Measurements from ENCODE around the gene VGLL2.

Gene VGLL2

GRCh38 chr6:117267054-117267347 lies 1.6 kb downstream of the VGLL2 start:
- Histone ChIP-seq H4K20me1 (ENCODE audit: control insufficient read depth, insufficient read depth, low read depth, low read length) (no peaks in the 10 kb centered on the region), H3K79me2 (ENCODE audit: control insufficient read depth, low read length) (no peaks in the 10 kb centered on the region), H3K27me3 (ENCODE audit: control insufficient read depth, low read length) (peaks cover 16% of the 10 kb centered on the region; the same call in 1 of the 2 replicates), H3K27ac (ENCODE audit: low read depth, low read length) (no peak overlapping the region), H3K4me1 (ENCODE audit: control insufficient read depth, low read length) (no peaks in the 10 kb centered on the region), H3K4me3 (ENCODE audit: low read length) (no peak overlapping the region), H3K9me3 (ENCODE audit: control insufficient read depth, insufficient read depth, low read length) (no peaks in the 10 kb centered on the region), H3K9me2 (replicated peaks; ENCODE audit: control insufficient read depth, low read length) (no peaks in the 10 kb centered on the region), H3K4me2 (ENCODE audit: low read length) (no peak overlapping the region), H3F3A (ENCODE audit: control insufficient read depth, insufficient read depth) (no peaks in the 10 kb centered on the region), H3K36me3 (ENCODE audit: control insufficient read depth, low read length) (no peaks in the 10 kb centered on the region)
- no peak for TF ChIP-seq EZH2phosphoT487 (IDR thresholded peaks at IDR 0.05; ENCODE audit: borderline replicate concordance, low read length)

GRCh38 chr6:117267766-117268534 lies 2.6 kb downstream of the VGLL2 start:
- H4K20me1 ChIP-seq (ENCODE audit: control insufficient read depth, insufficient read depth, low read depth, low read length): no peaks in the 10 kb centered on the region
- TF ChIP-seq EZH2phosphoT487 (IDR thresholded peaks at IDR 0.05; ENCODE audit: borderline replicate concordance, low read length): no peak
- TF ChIP-seq, protein P1, sequence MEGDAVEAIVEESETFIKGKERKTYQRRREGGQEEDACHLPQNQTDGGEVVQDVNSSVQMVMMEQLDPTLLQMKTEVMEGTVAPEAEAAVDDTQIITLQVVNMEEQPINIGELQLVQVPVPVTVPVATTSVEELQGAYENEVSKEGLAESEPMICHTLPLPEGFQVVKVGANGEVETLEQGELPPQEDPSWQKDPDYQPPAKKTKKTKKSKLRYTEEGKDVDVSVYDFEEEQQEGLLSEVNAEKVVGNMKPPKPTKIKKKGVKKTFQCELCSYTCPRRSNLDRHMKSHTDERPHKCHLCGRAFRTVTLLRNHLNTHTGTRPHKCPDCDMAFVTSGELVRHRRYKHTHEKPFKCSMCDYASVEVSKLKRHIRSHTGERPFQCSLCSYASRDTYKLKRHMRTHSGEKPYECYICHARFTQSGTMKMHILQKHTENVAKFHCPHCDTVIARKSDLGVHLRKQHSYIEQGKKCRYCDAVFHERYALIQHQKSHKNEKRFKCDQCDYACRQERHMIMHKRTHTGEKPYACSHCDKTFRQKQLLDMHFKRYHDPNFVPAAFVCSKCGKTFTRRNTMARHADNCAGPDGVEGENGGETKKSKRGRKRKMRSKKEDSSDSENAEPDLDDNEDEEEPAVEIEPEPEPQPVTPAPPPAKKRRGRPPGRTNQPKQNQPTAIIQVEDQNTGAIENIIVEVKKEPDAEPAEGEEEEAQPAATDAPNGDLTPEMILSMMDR (IDR thresholded peaks at IDR 0.05; ENCODE audit: low read depth, low read length, poor library complexity, severe bottlenecking): no peak
- no peaks in the 10 kb centered on the region for H3K9me2 ChIP-seq (replicated peaks; ENCODE audit: control insufficient read depth, low read length)
- no peaks in the 10 kb centered on the region for H3K9me3 ChIP-seq (ENCODE audit: control insufficient read depth, insufficient read depth, low read length)
- peaks cover 16% of the 10 kb centered on the region for H3K27me3 ChIP-seq (ENCODE audit: control insufficient read depth, low read length)
- no peak overlapping the region for H3K27ac ChIP-seq (ENCODE audit: low read depth, low read length)
- H3K79me2 ChIP-seq (ENCODE audit: control insufficient read depth, low read length): no peaks in the 10 kb centered on the region
- H3K36me3 ChIP-seq (ENCODE audit: control insufficient read depth, low read length): no peaks in the 10 kb centered on the region
- no peak overlapping the region for H3K4me3 ChIP-seq (ENCODE audit: low read length)
- no peaks in the 10 kb centered on the region for H3K4me1 ChIP-seq (ENCODE audit: control insufficient read depth, low read length)
- no peak overlapping the region for H3K4me2 ChIP-seq (ENCODE audit: low read length)
- H3F3A ChIP-seq (ENCODE audit: control insufficient read depth, insufficient read depth): no peaks in the 10 kb centered on the region

- Histone ChIP-seq H3F3A (ENCODE audit: control insufficient read depth, insufficient read depth) (no peaks in the 10 kb centered on the region), H3K79me2 (ENCODE audit: control insufficient read depth, low read length) (no peaks in the 10 kb centered on the region), H3K4me2 (ENCODE audit: low read length) (no peak overlapping the region), H3K4me1 (ENCODE audit: control insufficient read depth, low read length) (no peaks in the 10 kb centered on the region), H3K27me3 (ENCODE audit: control insufficient read depth, low read length) (peaks cover 16% of the 10 kb centered on the region), H3K36me3 (ENCODE audit: control insufficient read depth, low read length) (no peaks in the 10 kb centered on the region), H3K9me3 (ENCODE audit: control insufficient read depth, insufficient read depth, low read length) (no peaks in the 10 kb centered on the region), H4K20me1 (ENCODE audit: control insufficient read depth, insufficient read depth, low read depth, low read length) (no peaks in the 10 kb centered on the region), H3K4me3 (ENCODE audit: low read length) (no peak overlapping the region), H3K9me2 (replicated peaks; ENCODE audit: control insufficient read depth, low read length) (no peaks in the 10 kb centered on the region), H3K27ac (ENCODE audit: low read depth, low read length) (no peak overlapping the region)
- no peak for TF ChIP-seq EZH2phosphoT487 (IDR thresholded peaks at IDR 0.05; ENCODE audit: borderline replicate concordance, low read length)
- TF ChIP-seq, protein P1 (IDR thresholded peaks at IDR 0.05; ENCODE audit: low read depth, low read length, poor library complexity, severe bottlenecking): no peak
These were observed 3.6 kb downstream of the VGLL2 start for GRCh38 chr6:117268924-117269323.

DNA sequence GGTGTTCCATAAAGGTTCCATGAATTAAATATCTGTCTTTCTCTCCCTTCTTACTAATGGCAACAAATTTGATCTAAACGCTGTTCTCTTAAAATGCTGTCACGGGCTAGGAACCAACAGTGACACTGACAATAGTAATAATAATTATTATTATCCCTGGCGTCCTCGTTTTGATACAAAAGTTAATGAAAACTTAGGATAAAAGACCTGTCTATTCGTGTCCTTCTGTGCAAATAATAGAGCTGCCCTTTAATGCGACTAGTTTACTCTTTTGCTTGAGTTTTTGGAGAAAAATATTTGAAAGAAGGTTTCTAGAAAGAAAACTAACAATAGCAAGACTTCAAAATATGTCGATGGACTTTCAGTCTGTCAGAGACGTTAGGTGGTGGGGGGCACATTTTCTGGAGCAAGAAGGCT lies 4.3 kb downstream of the VGLL2 start:
- H3K27ac ChIP-seq (ENCODE audit: low read depth, low read length): no peak overlapping the region
- no peak overlapping the region for H3K4me3 ChIP-seq (ENCODE audit: low read length)
- TF ChIP-seq, protein P1 (IDR thresholded peaks at IDR 0.05; ENCODE audit: low read depth, low read length, poor library complexity, severe bottlenecking): no peak
- no peak for TF ChIP-seq EZH2phosphoT487 (IDR thresholded peaks at IDR 0.05; ENCODE audit: borderline replicate concordance, low read length)
- no peaks in the 10 kb centered on the region for H3K4me1 ChIP-seq (ENCODE audit: control insufficient read depth, low read length)
- H3K27me3 ChIP-seq (ENCODE audit: control insufficient read depth, low read length): peaks cover 16% of the 10 kb centered on the region
- H3K9me3 ChIP-seq (ENCODE audit: control insufficient read depth, insufficient read depth, low read length): no peaks in the 10 kb centered on the region
- no peaks in the 10 kb centered on the region for H4K20me1 ChIP-seq (ENCODE audit: control insufficient read depth, insufficient read depth, low read depth, low read length)
- H3K79me2 ChIP-seq (ENCODE audit: control insufficient read depth, low read length): no peaks in the 10 kb centered on the region
- H3K9me2 ChIP-seq (replicated peaks; ENCODE audit: control insufficient read depth, low read length): no peaks in the 10 kb centered on the region
- H3F3A ChIP-seq (ENCODE audit: control insufficient read depth, insufficient read depth): no peaks in the 10 kb centered on the region
- H3K36me3 ChIP-seq (ENCODE audit: control insufficient read depth, low read length): no peaks in the 10 kb centered on the region
- no peak overlapping the region for H3K4me2 ChIP-seq (ENCODE audit: low read length)

All from DOHH2 (cell line).